ENCODE results near the gene FBLN5. TPM values are rescaled to one million over a fixed set of nuclear protein-coding genes. Genes with fewer than 3 reads are reported as not detected.

Gene FBLN5
- total and polyA plus RNA-seq, 9 donors: 39.2 to 353 (median 137) TPM

DNA sequence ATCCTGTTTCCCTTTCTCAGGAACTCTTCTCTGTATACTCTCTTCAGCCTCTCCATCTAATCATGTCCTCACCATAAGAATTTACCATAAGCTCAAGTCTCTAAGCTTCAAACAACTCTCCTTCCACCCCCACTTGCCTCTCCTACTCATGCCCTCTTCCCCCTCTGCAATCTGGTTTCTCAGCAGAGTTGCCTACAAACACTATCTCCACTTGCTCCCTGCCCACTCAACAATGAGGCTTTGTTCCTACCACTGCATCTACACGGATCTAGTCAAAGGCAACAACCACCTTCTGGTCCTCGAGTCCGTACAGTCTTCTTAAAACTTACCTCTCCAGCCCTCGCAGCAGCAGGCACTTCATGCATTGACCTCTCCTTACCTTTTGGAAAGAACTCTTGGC, 17.2 kb upstream of the FBLN5 start:
- Histone ChIP-seq H3K4me3 (no peak overlapping the region), H3K9me3 (no peaks in the 10 kb centered on the region), H3K36me3 (no peaks in the 10 kb centered on the region), H3K27ac (no peak overlapping the region), H3K27me3 (no peaks in the 10 kb centered on the region), H3K4me1 (ENCODE audit: insufficient read depth) (no peaks in the 10 kb centered on the region)
- no peak for DNase-seq
- intact Hi-C loops (cut with DNase I): no loop called here
- 82 to 86% (median 83%) methylated on average over 4 of the region's 4 CpGs for WGBS, 3 donors
- TF ChIP-seq, protein P1, sequence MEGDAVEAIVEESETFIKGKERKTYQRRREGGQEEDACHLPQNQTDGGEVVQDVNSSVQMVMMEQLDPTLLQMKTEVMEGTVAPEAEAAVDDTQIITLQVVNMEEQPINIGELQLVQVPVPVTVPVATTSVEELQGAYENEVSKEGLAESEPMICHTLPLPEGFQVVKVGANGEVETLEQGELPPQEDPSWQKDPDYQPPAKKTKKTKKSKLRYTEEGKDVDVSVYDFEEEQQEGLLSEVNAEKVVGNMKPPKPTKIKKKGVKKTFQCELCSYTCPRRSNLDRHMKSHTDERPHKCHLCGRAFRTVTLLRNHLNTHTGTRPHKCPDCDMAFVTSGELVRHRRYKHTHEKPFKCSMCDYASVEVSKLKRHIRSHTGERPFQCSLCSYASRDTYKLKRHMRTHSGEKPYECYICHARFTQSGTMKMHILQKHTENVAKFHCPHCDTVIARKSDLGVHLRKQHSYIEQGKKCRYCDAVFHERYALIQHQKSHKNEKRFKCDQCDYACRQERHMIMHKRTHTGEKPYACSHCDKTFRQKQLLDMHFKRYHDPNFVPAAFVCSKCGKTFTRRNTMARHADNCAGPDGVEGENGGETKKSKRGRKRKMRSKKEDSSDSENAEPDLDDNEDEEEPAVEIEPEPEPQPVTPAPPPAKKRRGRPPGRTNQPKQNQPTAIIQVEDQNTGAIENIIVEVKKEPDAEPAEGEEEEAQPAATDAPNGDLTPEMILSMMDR (IDR thresholded peaks at IDR 0.05): no peak
- TF ChIP-seq POLR2A (IDR thresholded peaks at IDR 0.05) (no peak), EP300 (IDR thresholded peaks at IDR 0.05) (no peak)

DNA sequence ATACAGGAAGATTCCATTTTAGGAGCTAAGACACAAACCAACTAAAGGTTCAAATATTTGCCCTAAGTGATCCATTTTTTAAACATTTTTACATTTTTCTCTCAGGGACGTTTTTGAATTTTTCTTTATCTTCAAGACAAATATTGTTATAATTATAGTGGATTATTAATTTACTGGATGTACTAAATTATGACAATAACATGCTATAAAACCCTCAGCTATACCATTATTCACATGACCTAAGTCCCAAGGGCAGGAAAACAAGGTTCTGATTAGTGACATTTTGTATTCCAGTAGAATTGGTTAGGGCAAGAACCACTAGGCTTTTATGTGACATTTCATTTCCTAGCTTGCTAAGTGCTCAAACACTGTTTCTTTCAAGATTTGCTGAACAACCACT, 16.5 kb upstream of the FBLN5 start:
- Histone ChIP-seq H3K27me3 (no peaks in the 10 kb centered on the region), H3K9me3 (no peaks in the 10 kb centered on the region), H3K4me1 (ENCODE audit: insufficient read depth) (no peaks in the 10 kb centered on the region), H3K36me3 (no peaks in the 10 kb centered on the region), H3K4me3 (no peak overlapping the region), H3K27ac (no peak overlapping the region)
- intact Hi-C loops (cut with DNase I): no loop called here
- 4 to 13% (median 5%) methylated on average over 1 of the region's 1 CpG for WGBS, 3 donors
- TF ChIP-seq POLR2A (IDR thresholded peaks at IDR 0.05) (no peak), EP300 (IDR thresholded peaks at IDR 0.05) (no peak)
- DNase-seq: no peak

DNA sequence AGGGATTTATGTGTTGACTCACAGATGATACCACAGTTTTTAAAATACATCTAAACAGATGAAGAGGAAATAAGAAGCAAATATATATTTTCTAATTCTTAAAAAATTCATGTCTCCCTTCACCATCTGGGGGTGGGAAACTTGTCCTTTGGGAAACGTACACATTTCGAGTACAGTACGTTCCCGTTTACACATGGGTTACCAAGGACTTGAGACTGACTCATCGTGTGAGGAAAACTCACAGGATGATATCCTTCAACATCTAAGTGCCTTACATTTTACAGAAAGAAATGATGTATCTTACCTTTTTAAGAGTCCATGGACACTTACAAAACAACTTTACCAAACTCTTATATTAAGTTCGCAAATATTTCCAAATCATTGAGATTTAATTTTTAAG, 16.0 kb upstream of the FBLN5 start:
- Histone ChIP-seq H3K36me3 (no peaks in the 10 kb centered on the region), H3K4me1 (ENCODE audit: insufficient read depth) (no peaks in the 10 kb centered on the region), H3K27me3 (no peaks in the 10 kb centered on the region), H3K4me3 (no peak overlapping the region), H3K9me3 (no peaks in the 10 kb centered on the region), H3K27ac (no peak overlapping the region)
- WGBS, 3 donors: 13 to 20% (median 15%) methylated on average over 6 of the region's 6 CpGs
- no peak for DNase-seq
- intact Hi-C loops (cut with DNase I): no loop called here
- TF ChIP-seq POLR2A (IDR thresholded peaks at IDR 0.05): no peak
- no peak for TF ChIP-seq EP300 (IDR thresholded peaks at IDR 0.05)
- TF ChIP-seq, protein P1 (IDR thresholded peaks at IDR 0.05): no peak

DNA sequence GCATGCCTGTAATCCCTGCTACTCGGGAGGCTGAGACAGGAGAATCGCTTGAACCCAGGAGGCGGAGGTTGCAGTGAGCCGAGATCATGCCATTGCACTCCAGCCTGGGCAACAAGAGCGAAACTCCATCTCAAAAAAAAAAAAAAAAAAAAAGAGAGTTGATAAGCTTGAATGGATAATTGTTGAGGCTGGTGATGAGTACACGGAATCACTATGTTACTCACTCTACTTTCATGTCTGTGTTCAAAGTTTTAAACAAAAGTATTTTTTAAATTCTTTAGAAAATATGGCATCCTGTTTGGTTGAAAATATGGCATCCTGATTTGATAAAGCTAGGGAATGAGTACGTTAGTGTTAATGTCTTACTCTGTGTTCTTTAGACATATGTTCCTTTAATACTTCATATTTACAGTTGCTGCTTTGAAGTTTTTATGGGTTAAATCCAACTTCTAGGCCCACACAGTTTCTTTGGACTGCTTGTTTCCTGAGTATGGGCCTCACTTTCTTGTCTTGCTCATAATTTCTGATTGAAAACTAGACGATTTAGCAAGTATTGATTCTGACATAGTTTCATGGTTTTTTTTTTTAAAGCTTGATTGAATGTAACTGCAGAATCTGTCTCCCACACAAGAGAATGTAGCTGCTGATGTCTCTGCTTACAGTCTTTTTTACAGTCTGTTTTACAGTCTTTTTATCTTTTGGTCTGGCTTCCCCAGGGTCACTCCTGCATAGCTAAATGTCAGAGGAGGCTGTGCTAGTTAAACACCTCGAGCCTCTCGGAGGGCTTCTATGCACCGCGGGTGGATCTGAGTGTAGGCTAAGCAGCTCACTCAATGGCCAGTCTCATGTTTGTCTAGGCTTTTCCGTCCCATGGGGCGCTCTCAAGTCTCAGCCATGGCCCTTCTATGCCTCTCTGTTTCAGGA, 14.1 kb upstream of the FBLN5 start:
- Histone ChIP-seq H3K27me3 (no peaks in the 10 kb centered on the region), H3K36me3 (no peaks in the 10 kb centered on the region), H3K4me3 (no peak overlapping the region), H3K4me1 (ENCODE audit: insufficient read depth) (no peaks in the 10 kb centered on the region), H3K27ac (no peak overlapping the region), H3K9me3 (no peaks in the 10 kb centered on the region)
- intact Hi-C loops (cut with DNase I): no loop called here
- 51 to 59% (median 56%) methylated on average over 13 to 14 of the region's 14 CpGs for WGBS, 3 donors
- TF ChIP-seq, protein P1 (IDR thresholded peaks at IDR 0.05): no peak
- TF ChIP-seq POLR2A (IDR thresholded peaks at IDR 0.05): no peak
- TF ChIP-seq EP300 (IDR thresholded peaks at IDR 0.05): no peak
- no peak for DNase-seq

DNA sequence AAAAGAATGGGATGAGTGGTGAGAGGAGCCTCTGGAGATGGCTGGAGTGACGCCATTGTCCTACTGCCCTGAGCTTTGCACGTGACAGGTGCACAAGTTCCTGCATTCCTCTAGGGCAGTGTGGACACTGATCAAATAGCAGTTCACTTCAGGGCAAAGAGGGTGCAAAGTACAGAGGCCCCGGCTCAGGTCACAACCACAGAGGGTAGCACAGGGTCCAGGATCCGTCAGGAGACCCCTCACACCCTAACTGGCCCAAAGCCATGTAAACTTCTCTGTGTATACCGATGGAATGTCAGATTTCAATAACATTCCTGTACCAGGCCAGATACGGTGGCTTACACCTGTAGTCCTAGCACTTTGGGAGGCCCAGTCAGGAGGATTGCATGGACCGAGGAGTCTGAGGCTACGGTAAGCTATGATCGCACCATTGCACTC, 10.4 kb upstream of the FBLN5 start:
- no peak overlapping the region for H3K27ac ChIP-seq
- no peaks in the 10 kb centered on the region for H3K9me3 ChIP-seq
- H3K36me3 ChIP-seq: no peaks in the 10 kb centered on the region
- intact Hi-C loops (cut with DNase I): no loop called here
- TF ChIP-seq EP300 (IDR thresholded peaks at IDR 0.05) (no peak), POLR2A (IDR thresholded peaks at IDR 0.05) (no peak)
- TF ChIP-seq, protein P1 (IDR thresholded peaks at IDR 0.05): no peak
- WGBS, 3 donors: 85 to 91% (median 87%) methylated on average over 9 of the region's 9 CpGs
- no peaks in the 10 kb centered on the region for H3K27me3 ChIP-seq
- H3K4me3 ChIP-seq: no peak overlapping the region
- DNase-seq: no peak
- peaks cover 4% of the 10 kb centered on the region for H3K4me1 ChIP-seq (ENCODE audit: insufficient read depth)
